Measurements from ENCODE around the gene PEX13.

DNA sequence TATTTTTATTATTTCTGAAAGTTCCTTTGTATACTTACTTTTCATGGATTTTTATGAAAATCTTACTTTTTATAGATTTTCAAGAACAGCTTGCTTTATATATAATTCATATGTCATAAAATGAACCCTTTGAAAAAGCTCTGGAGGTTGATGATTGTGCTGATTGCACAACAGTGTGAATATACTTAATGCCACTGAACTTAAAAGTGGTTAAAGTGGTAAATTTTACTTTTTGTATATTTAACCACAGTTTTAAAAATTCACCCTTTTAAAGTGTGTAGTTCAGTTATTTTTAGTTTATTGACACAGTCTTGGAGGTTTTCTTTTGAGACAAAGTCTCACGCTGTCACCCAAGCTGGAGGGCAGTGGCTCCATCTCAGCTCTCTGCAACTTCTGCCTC is 56.6 kb downstream of the PEX13 start:
- TF ChIP-seq, protein P1, sequence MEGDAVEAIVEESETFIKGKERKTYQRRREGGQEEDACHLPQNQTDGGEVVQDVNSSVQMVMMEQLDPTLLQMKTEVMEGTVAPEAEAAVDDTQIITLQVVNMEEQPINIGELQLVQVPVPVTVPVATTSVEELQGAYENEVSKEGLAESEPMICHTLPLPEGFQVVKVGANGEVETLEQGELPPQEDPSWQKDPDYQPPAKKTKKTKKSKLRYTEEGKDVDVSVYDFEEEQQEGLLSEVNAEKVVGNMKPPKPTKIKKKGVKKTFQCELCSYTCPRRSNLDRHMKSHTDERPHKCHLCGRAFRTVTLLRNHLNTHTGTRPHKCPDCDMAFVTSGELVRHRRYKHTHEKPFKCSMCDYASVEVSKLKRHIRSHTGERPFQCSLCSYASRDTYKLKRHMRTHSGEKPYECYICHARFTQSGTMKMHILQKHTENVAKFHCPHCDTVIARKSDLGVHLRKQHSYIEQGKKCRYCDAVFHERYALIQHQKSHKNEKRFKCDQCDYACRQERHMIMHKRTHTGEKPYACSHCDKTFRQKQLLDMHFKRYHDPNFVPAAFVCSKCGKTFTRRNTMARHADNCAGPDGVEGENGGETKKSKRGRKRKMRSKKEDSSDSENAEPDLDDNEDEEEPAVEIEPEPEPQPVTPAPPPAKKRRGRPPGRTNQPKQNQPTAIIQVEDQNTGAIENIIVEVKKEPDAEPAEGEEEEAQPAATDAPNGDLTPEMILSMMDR (IDR thresholded peaks at IDR 0.05; ENCODE audit: extremely low read depth in 1 of 2, insufficient read depth in 1 of 2, low read depth in 1 of 2, low read length in 2 of 2): no peak
- TF ChIP-seq POLR2AphosphoS5 (IDR thresholded peaks at IDR 0.05; ENCODE audit: insufficient read depth, low read depth, low read length): no peak
- TF ChIP-seq FOS (IDR thresholded peaks at IDR 0.05; ENCODE audit: borderline replicate concordance, insufficient read depth, low read length): no peak
- TF ChIP-seq EZH2 (IDR thresholded peaks at IDR 0.05; ENCODE audit: borderline replicate concordance, low read depth, low read length, severe bottlenecking): no peak
- TF ChIP-seq, protein P2, sequence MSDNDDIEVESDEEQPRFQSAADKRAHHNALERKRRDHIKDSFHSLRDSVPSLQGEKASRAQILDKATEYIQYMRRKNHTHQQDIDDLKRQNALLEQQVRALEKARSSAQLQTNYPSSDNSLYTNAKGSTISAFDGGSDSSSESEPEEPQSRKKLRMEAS (IDR thresholded peaks at IDR 0.05; ENCODE audit: insufficient read depth, insufficient read length): no peak
